ENCODE results near the gene MAGI1.

MAGI1 gene

GRCh38 chr3:65944252-65944651 lies 94.5 kb downstream of the MAGI1 start:
- no peak for DNase-seq

DNA sequence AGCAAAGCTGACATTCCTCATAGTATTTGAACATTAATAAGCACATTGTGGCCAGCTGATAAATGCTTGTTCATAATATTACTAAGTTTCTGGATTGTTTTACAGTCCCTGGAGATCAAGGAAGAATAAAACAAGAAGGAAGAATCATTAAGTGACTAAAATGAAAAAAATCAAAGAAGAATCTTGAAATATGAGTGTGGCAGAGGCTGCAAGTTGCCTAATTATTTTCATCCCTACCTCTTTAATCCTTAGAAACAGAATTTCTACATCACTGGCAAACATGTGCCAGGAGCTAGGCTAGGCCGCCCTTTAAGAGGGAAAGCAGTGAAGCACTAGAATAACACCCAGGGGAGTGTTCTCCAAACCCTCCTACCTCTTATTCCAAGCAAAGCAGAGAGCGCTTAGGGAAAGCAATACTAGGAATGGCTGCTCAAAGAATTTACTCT lies 98.9 kb downstream of the MAGI1 start:
- DNase-seq = no peak

- no peak for DNase-seq
Measured at GRCh38 chr3:65939184-65939583, 99.5 kb downstream of the MAGI1 start.

GRCh38 chr3:65938676-65939075 lies 100.0 kb downstream of the MAGI1 start:
- DNase-seq = no peak

DNA sequence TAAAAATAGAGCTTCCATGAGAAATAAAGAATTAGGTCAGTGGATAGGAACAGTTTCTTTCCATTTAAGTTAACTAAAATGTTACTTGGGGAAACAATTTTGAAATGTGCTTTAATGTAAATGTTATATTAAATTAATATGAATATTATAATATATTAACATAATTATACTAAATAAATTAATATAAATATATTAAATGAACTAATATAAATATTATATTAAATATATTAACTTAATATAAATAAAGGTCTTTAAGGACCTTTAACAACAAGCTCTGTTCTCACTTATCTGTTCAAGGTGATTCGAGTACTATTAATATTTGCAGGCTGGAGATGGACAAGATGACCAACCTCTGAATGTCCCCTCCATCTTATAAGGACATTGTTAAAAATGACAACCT lies 100.6 kb downstream of the MAGI1 start:
- no peak for DNase-seq

DNA sequence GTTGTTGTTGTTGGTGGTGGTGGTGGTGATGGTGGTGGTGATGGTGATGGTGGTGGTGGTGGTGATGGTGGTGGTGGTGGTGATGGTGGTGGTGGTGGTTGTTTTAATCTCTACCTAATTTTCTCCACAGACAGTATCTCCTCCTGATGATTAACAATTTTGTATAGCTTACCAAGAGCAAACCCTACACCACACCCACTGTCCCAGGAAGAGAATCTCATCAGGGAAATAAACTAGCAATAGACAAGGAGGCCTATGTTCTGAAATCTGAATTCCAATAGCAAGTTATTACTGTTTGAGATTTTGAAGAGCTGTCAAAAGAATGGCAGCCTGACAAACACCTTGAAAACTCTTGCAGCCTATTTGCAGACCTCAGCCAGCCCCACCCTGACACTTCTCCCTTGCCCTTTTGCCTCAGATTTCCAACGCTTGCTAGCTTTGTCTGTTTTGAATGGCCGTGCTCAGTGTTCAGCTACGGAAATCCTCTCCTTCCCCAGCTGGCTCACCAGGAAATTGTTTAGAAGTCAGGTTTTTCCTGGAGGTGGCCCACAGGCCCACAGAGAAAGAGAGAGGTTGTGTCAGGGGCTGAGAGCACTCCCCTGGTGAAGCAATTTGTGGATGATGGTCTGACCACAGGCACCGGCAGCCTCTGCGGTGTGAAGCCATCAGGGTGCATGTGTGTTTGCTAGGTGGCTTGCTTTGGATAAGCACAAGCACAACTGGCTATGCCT lies 101.6 kb downstream of the MAGI1 start:
- DNase-seq = no peak

GRCh38 chr3:65935724-65936123 lies 103.0 kb downstream of the MAGI1 start:
- DNase-seq = no peak

DNA sequence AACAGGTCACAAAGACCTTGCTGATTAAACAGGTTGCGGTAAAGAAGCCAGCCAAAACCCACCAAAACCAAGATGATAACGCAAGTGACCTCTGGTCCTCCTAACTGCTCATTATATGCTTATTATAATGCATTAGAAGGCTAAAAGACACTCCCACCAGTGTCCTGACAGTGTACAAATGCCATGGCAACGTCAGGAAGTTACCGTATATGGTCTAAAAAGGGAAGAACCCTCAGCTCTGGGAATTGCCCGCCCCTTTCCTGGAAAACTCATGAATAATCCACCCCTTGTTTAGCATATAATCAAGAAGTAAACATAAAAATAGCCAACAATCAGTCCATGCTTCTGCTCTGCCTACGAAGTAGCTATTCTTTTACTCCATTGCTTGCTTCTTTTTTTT lies 108.1 kb downstream of the MAGI1 start:
- DNase-seq = no peak

DNA sequence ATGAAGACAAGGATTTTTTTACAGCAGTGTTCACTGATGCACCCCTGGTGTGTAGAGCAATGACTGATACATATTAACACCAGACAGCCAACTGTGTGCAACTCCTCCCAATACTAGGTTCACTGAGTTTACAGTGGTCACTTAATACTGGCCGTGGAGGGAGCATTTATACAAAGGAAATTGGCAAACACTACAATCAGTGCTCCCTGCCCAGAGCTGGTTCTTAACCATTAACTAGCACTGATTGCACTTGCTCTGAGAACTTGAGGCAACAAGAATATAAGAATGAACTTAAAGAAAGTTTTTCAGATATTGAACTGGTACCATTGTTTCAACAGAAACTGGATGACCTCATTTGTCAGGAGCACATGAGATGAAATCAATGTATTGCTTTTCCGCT lies 110.6 kb downstream of the MAGI1 start:
- DNase-seq = no peak

DNA sequence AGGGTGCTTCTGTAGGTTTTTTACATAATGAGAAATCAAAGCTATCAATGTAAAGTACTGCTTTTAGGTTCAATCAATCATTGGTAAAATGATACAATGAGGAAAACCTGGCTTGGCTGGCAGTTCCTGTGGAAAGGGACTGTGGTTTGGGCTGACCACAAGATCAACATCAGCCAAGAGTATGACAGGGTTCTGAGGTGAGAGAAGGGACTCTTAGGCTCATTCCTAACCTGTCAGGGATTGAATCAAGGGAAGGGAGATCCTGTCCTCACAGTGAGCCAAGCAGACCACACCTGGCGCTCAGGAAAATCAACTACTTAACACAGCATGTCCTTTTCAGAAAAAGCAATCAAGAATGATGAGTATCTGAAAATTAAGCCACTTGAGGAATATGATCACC lies 111.1 kb downstream of the MAGI1 start:
- no peak for DNase-seq

- no peak for DNase-seq
Measured at GRCh38 chr3:65925254-65925954, 113.3 kb downstream of the MAGI1 start.

DNA sequence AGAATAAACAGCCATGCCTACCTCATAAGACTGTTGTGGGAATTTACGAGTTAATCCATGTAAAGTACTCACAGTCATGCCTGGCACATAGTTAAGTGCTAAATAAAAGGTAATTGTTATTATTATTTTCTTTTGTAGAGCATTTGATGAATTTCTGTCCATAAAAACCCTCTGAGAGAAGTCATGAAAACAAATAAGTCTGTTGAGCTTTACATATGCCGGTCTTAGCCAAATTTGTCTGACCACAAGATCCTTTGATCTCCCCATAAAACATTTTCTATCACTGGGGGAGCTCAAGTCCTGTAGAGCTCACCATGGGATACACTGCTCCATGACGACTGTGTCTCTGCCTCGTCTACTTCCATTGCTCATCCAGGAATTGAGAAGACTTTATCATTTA lies 114.0 kb downstream of the MAGI1 start:
- no peak for DNase-seq

GRCh38 chr3:65922441-65922840 lies 116.3 kb downstream of the MAGI1 start:
- DNase-seq = no peak

GRCh38 chr3:65919826-65920225 lies 118.9 kb downstream of the MAGI1 start:
- DNase-seq = no peak

DNA sequence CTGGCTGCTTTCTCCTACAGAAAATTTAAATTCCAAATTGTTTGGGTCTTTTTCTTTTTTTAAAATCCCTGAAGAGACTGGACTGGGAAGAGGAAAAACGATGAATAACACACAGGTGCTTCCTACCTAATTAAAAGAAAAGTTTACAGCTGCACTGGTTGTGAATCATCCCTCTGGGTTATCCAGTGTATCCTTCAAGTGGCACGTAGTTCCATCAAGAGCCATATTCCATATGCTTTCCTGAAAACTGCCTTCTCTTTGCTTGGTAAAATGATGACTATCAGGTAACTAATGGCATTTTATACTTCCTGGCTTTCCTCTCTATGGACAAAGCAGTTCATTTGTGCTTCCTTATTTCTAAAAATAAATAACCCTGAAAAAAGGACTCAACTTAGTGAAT lies 123.2 kb downstream of the MAGI1 start:
- DNase-seq = no peak

- DNase-seq = no peak
Measured at GRCh38 chr3:65914740-65915367, 123.9 kb downstream of the MAGI1 start.

DNA sequence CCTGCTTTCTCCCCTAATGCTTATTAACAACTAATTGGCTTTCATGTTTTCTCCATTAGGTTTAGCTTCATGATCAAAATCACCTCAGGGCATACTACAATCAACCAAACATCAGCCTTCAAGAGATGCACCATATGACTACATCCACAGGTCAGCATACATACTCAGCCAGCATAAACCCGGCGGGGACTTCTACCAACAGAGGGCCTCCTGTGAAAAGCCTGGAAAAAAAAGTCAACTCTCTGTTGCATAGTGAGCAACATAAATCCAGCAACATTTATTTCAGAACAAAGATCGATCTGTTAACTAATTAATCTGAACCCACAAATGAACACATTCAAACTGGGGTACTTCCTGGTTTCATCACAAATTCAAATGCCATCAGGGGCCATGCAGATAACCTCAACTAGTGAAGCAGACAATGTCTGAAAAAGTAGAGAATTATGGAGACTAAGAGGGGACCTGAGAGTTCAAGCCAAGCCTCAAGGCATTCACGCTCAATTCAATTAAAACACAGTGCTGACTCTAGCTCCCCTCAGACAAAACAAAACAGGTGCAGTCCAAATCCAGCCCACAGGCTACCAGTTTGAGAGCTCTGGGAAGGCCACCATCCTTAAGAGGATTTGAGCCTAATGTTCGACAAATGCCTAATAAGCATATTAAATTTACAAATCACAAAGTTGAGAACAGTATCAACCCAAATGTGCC lies 124.5 kb downstream of the MAGI1 start:
- DNase-seq = peak; percentile 14

- no peak for DNase-seq
Measured at GRCh38 chr3:65912647-65913046, 126.1 kb downstream of the MAGI1 start.

GRCh38 chr3:65908588-65908987 lies 130.1 kb downstream of the MAGI1 start:
- DNase-seq = no peak

- no peak for DNase-seq
Measured at GRCh38 chr3:65907232-65908130, 131.2 kb downstream of the MAGI1 start.

DNA sequence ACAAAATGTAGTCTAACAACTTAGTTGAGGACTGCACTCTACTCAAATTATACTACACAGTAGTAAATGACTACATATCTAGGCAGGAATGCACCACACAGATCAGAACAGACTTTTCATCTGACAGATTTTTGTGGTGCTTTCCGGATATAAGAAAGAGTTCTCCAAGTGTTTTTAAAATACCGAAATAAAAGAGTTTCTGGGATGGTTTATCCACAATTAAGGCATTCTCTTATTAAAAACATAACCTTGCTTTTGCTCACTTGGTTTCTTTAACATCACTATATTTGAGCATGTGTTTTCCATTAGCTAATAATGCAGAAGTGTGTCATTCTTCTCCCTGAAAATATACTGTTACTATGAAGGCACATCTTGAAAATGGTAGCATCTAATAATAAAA lies 132.9 kb downstream of the MAGI1 start:
- DNase-seq = no peak

GRCh38 chr3:65904016-65904415 lies 134.7 kb downstream of the MAGI1 start:
- DNase-seq = no peak

Data from midbrain (tissue), 1 donor.